ENCODE results near the gene RPL4.
A peak's percentile ranks its signal among the peaks of the same experiment; 100 is the strongest.

RPL4 gene

DNA sequence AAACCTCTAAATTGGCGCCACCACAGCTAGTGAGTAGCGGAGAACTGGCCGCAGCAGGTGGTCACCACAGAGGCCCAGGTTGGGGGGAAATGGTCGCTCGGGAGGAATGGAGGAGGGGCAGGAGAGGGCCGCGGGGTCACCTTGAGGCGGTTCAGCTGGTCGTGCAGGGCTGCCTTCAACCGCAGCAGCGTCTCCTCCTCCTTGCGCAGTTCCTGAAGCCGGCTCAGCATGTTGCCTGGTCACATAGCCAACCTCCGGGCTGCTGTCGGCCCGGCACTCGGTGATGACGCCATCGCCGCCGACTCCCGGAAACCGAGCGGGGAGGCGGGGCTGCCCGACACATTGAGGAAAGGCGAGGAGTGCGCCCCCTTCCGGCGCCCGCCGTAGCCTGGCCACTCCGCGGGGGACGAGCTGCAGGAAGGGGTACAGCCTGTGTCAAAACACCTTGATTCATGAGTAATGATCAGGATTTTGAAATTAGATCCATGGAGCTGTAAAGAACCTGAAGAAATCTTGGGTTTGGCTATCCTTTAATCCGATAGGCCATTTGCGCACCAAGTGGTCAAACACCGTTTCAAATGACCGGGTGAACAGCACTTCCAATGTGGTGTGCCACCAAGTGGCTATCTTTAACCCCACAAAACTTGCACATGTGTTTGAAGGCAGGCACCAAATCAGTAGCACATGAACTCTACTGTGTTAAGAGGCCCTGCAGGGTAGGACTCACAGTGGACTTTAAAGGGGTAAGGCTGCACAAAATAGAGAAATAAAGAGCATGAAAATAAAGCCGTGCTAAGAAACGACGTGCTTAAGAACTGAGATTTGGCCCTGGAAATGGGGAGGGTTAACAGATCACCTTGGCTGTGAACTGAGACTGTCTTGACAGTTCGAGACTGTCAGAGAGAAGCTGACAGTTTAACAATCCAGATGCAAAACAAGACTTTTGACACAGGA lies 6.9 kb downstream of the RPL4 start, which contains the start of gene SNAPC5:
SNAPC5 (minus strand) TSS at position 261 of the 954 bp plus-strand sequence; CDS start at position 230, 31 bp downstream.
- no peak for TF ChIP-seq EZH2 (IDR thresholded peaks at IDR 0.05)
- TF ChIP-seq POLR2AphosphoS5 (IDR thresholded peaks at IDR 0.05; ENCODE audit: borderline replicate concordance, low read depth, low read length): peak; percentile 92
- peak; percentile 82 for TF ChIP-seq FOXP2 (optimal IDR thresholded peaks at IDR 0.05; ENCODE audit: control extremely low read depth, extremely low read length, insufficient read depth)

DNA sequence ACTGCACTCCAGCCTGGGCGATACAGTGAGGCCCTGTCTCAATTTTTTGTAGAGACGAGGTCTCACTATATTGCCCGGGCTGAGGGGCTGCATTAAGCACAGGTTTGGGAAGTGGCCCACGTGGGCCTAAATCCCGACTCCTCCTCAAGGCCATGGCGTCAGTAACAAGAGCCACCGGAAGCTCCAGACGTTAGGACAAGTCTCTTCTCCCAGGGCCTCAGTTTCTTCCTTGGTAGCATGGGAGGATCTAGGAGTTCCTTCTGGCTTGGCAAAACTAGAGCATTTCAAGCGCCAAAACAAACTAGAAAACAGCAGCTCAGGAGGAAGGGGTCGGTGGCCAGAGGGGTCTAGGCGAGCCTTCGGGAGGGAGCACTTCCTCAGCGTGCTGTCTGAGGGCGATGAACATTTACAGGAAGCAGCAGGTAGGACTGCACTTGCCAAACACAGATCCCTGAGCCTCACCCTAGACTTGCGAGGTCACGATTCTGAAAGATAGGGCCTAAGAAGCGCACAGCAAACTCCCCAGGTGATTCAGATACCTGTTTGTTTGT lies 7.6 kb downstream of the RPL4 start:
- Histone ChIP-seq H3K4me3 (peak overlapping the region; percentile 92), H3K27ac (peak overlapping the region; percentile 81), H3K36me3 (ENCODE audit: insufficient read depth, low read length) (peaks cover 67% of the 10 kb centered on the region), H3K9me3 (ENCODE audit: low read depth, low read length) (no peaks in the 10 kb centered on the region), H3K9ac (ENCODE audit: insufficient read length) (peak overlapping the region; percentile 94)
- TF ChIP-seq EZH2 (IDR thresholded peaks at IDR 0.05): no peak
- no peak for TF ChIP-seq POLR2AphosphoS5 (IDR thresholded peaks at IDR 0.05; ENCODE audit: borderline replicate concordance, low read depth, low read length)
- TF ChIP-seq FOXP2 (optimal IDR thresholded peaks at IDR 0.05; ENCODE audit: control extremely low read depth, extremely low read length, insufficient read depth): no peak
- no peak for DNase-seq (ENCODE audit: low read depth, low spot score)

More for the DNA sequence above, 6.9 kb downstream of the RPL4 start, which contains the start of gene SNAPC5:
- H3K36me3 ChIP-seq (ENCODE audit: insufficient read depth, low read length): peaks cover 72% of the 10 kb centered on the region
- no peaks in the 10 kb centered on the region for H3K9me3 ChIP-seq (ENCODE audit: low read depth, low read length)
- peak within 1 kb of the TSS; percentile 81 for H3K27ac ChIP-seq
- peak within 1 kb of the TSS; percentile 94 for H3K9ac ChIP-seq (ENCODE audit: insufficient read length)
- H3K4me3 ChIP-seq: peak within 1 kb of the TSS; percentile 92
- no peak for DNase-seq (ENCODE audit: low read depth, low spot score)

DNA sequence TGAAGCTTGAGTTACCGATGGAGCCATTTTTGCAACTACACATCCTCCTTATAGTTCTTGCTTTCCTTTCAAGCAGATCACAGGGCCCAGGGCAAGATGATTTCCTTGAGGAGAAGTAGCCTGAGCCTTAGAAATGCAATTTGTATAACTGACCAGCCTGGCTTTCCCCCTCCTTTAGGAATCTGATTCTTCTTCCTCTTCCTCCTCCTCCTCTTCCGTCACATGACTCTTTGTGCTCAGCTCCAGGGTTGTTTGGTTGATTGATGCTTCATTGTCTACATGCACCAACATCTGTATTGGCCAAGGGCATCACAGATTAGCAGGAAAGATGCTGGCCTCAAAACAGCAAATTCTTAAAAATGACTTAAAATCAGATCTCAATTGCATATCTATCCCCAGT lies 10.4 kb downstream of the RPL4 start:
- TF ChIP-seq FOXP2 (optimal IDR thresholded peaks at IDR 0.05; ENCODE audit: control extremely low read depth, extremely low read length, insufficient read depth): no peak
- no peak for TF ChIP-seq POLR2AphosphoS5 (IDR thresholded peaks at IDR 0.05; ENCODE audit: borderline replicate concordance, low read depth, low read length)
- TF ChIP-seq EZH2 (IDR thresholded peaks at IDR 0.05): no peak

GRCh38 chr15:66491846-66492245 lies 12.8 kb downstream of the RPL4 start:
- H3K36me3 ChIP-seq (ENCODE audit: insufficient read depth, low read length): peaks cover 39% of the 10 kb centered on the region
- DNase-seq (ENCODE audit: low read depth, low spot score): no peak
- no peak overlapping the region for H3K9ac ChIP-seq (ENCODE audit: insufficient read length)
- no peak for TF ChIP-seq POLR2AphosphoS5 (IDR thresholded peaks at IDR 0.05; ENCODE audit: borderline replicate concordance, low read depth, low read length)
- no peak for TF ChIP-seq EZH2 (IDR thresholded peaks at IDR 0.05)
- no peak for TF ChIP-seq FOXP2 (optimal IDR thresholded peaks at IDR 0.05; ENCODE audit: control extremely low read depth, extremely low read length, insufficient read depth)
- H3K9me3 ChIP-seq (ENCODE audit: low read depth, low read length): no peaks in the 10 kb centered on the region
- H3K4me3 ChIP-seq: no peak overlapping the region
- H3K27ac ChIP-seq: no peak overlapping the region

More for the DNA sequence above, 10.4 kb downstream of the RPL4 start:
- Histone ChIP-seq H3K27ac (no peak overlapping the region), H3K36me3 (ENCODE audit: insufficient read depth, low read length) (peaks cover 54% of the 10 kb centered on the region), H3K9ac (ENCODE audit: insufficient read length) (no peak overlapping the region), H3K4me3 (no peak overlapping the region), H3K9me3 (ENCODE audit: low read depth, low read length) (no peaks in the 10 kb centered on the region)
- no peak for DNase-seq (ENCODE audit: low read depth, low spot score)

DNA sequence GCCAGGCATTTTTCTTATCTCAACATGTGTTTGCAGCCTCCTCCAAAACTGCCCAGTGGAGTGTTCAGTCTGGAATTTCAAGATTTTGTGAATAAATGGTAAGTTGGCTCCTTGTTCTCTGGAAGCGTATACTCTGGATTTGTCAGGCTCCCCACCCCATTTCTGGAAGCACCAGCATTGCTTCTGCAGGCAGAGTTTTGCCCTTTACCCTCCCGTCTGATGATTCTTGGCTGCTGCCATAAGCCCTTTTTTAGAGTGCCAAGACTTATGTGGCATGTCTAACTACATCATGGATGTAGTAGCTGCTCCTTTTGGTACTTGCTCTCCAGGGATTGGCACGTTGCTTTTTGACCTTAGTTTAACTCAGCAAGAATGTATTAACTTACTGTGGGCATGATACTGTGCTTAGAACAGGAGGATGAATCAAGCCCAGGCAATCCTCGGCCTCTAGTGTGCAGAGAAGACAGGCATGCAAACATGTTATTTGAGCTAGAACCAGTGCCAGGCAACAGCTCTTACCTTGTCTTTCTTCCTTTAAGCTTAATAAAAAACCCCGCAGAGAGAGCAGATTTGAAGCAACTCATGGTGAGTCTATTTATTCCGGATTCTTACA lies 15.4 kb downstream of the RPL4 start:
- peaks cover 32% of the 10 kb centered on the region for H3K36me3 ChIP-seq (ENCODE audit: insufficient read depth, low read length)
- H3K9me3 ChIP-seq (ENCODE audit: low read depth, low read length): no peaks in the 10 kb centered on the region

GRCh38 chr15:66488525-66488924 lies 16.1 kb downstream of the RPL4 start:
- H3K27ac ChIP-seq: no peak overlapping the region
- no peak overlapping the region for H3K9ac ChIP-seq (ENCODE audit: insufficient read length)
- H3K36me3 ChIP-seq (ENCODE audit: insufficient read depth, low read length): peaks cover 25% of the 10 kb centered on the region
- DNase-seq (ENCODE audit: low read depth, low spot score): no peak
- H3K4me3 ChIP-seq: no peak overlapping the region
- no peaks in the 10 kb centered on the region for H3K9me3 ChIP-seq (ENCODE audit: low read depth, low read length)
- no peak for TF ChIP-seq EZH2 (IDR thresholded peaks at IDR 0.05)
- no peak for TF ChIP-seq FOXP2 (optimal IDR thresholded peaks at IDR 0.05; ENCODE audit: control extremely low read depth, extremely low read length, insufficient read depth)
- TF ChIP-seq POLR2AphosphoS5 (IDR thresholded peaks at IDR 0.05; ENCODE audit: borderline replicate concordance, low read depth, low read length): no peak

More for the DNA sequence above, 15.4 kb downstream of the RPL4 start:
- no peak overlapping the region for H3K4me3 ChIP-seq
- TF ChIP-seq EZH2 (IDR thresholded peaks at IDR 0.05) (no peak), FOXP2 (optimal IDR thresholded peaks at IDR 0.05; ENCODE audit: control extremely low read depth, extremely low read length, insufficient read depth) (no peak), POLR2AphosphoS5 (IDR thresholded peaks at IDR 0.05; ENCODE audit: borderline replicate concordance, low read depth, low read length) (no peak)
- H3K9ac ChIP-seq (ENCODE audit: insufficient read length): no peak overlapping the region
- H3K27ac ChIP-seq: 0 out of 2 replicates have a peak overlapping the region, but pooled peaks have one; percentile 29
- no peak for DNase-seq (ENCODE audit: low read depth, low spot score)

GRCh38 chr15:66486887-66487286 lies 17.8 kb downstream of the RPL4 start:
- TF ChIP-seq POLR2AphosphoS5 (IDR thresholded peaks at IDR 0.05; ENCODE audit: borderline replicate concordance, low read depth, low read length) (no peak), FOXP2 (optimal IDR thresholded peaks at IDR 0.05; ENCODE audit: control extremely low read depth, extremely low read length, insufficient read depth) (no peak), EZH2 (IDR thresholded peaks at IDR 0.05) (no peak)
- DNase-seq (ENCODE audit: low read depth, low spot score): no peak
- Histone ChIP-seq H3K27ac (no peak overlapping the region), H3K36me3 (ENCODE audit: insufficient read depth, low read length) (peaks cover 14% of the 10 kb centered on the region), H3K9me3 (ENCODE audit: low read depth, low read length) (no peaks in the 10 kb centered on the region), H3K9ac (ENCODE audit: insufficient read length) (no peak overlapping the region), H3K4me3 (no peak overlapping the region)
